Breast epithelium (tissue), 4 donors: Measurements from ENCODE around the gene GALNT9. TPM values are rescaled to one million over a fixed set of nuclear protein-coding genes. Genes with fewer than 3 reads are reported as not detected.

Source experiments
- DNase-seq, 2 donors: peaks; one replicate each; pipeline ENCODE4 v3.0.0-alpha.2; 2019; ENCODE audit warnings: low spot score in 2 of 2
- H3K27ac ChIP-seq, 2 donors: fragments of 200-600 bp; sonication (generic) in 1 of 2; one replicate each; pipeline ENCODE4 v1.5.1; 2016 to 2019; ENCODE audit warnings: mild to moderate bottlenecking in 1 of 2
- H3K27me3 ChIP-seq, 2 donors: fragments of 200-600 bp; sonication (generic) in 1 of 2; one replicate each; pipeline versions ENCODE4 v1.5.1 to v1.6.0; 2017 to 2019; ENCODE audit warnings: control low read depth in 1 of 2, mild to moderate bottlenecking in 1 of 2
- H3K36me3 ChIP-seq: fragments of 200-600 bp; one replicate; pipeline ENCODE4 v1.5.1; 2019
- H3K4me1 ChIP-seq, 2 donors: fragments of 200-600 bp; sonication (generic); one replicate each; pipeline ENCODE4 v1.5.1; 2016 to 2019; ENCODE audit warnings: control low read depth in 1 of 2
- H3K4me3 ChIP-seq, 3 donors: fragments of 200-600 bp; sonication (generic); 1 replicate in 2 of 3; 2 replicates in 1 of 3; pipeline ENCODE4 v1.5.1; 2016 to 2019; ENCODE audit warnings: mild to moderate bottlenecking in 3 of 3, moderate library complexity in 2 of 3
- H3K9me3 ChIP-seq, 2 donors: fragments of 200-600 bp; sonication (generic) in 1 of 2; one replicate each; pipeline ENCODE4 v1.5.1; 2016 to 2019; ENCODE audit warnings: control low read depth in 1 of 2
- POLR2A ChIP-seq: fragments of 450-650 bp; IDR thresholded peaks from one replicate; pipeline ENCODE4 v1.6.1; 2016; ENCODE audit warnings: antibody characterized with exemption, mild to moderate bottlenecking, moderate library complexity
- POLR2AphosphoS5 ChIP-seq, 3 donors: sonication (generic); formaldehyde crosslinking; IDR thresholded peaks; one replicate each; pipeline ENCODE4 v1.6.1; 2017; ENCODE audit warnings: antibody characterized with exemption in 3 of 3
- intact Hi-C: fragments of 100-400 bp; cut with DNase I; formaldehyde crosslinking; loops from one replicate; pipeline ENCODE4 v1.15.1; 2023; ENCODE audit warnings: low total_unique reads
- total RNA-seq, 3 donors: library from RNA; depleted of rRNA; stranded (reverse); fragments of >200 nt; gene quantifications; one replicate each; pipeline ENCODE4 v1.1.0, GENCODE V29; 2016
- TF ChIP-seq, protein P1 (sequence below), 3 donors: fragments of 450-650 bp; IDR thresholded peaks; one replicate each; pipeline ENCODE4 v1.5.1; 2016 to 2017; ENCODE audit warnings: antibody characterized with exemption in 3 of 3, mild to moderate bottlenecking in 3 of 3, moderate library complexity in 3 of 3

GALNT9 gene
- total RNA-seq, 3 donors from 2014 or later = 2.9 TPM; not detected in 2

DNA sequence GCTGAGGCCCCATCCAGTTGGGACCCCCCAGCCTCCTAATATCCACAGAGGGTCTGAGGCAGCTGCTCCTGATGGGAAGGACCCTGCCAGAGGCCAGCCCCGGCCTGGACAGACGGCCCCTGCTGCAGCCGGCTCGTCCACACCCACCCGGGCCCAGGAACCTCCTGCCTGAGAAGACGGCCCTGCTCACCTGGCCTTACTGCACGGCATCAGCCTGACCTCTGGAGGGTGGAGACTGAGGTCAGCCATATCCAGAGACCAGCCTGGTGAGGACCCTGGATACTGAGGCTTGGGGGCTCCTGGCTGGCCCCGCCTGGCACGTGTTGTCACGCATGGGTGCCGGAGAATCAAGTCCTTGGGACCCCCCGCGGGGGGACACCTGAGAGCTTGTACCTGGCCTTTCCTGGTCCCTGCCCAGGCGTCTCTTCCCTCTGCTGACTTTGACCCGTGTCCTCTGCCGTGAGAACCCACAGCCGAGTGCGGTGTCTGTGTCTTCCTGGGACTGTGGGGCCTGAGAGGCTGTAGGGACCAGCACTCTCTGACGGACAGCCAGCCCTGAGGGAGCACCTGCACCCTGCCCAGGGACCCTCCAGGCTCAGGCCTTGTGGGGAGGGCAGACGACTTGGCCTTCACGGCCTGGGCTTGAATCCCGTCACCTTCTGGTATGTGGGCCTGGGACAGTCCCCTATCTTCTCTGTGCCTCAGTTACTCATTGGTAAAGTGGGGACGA is 127.8 kb downstream of the GALNT9 start:
- no peaks in the 10 kb centered on the region for H3K9me3 ChIP-seq
- no peak overlapping the region for H3K27ac ChIP-seq
- DNase-seq = no peak
- H3K4me1 ChIP-seq = peaks cover 0 to 6% of the 10 kb centered on the region in 2 donors
- H3K36me3 ChIP-seq = no peaks in the 10 kb centered on the region
- no peak overlapping the region for H3K4me3 ChIP-seq
- intact Hi-C loops = no loop called here
- TF ChIP-seq POLR2AphosphoS5 (IDR thresholded peaks at IDR 0.05) (no peak), POLR2A (no peak)
- TF ChIP-seq, protein P1, sequence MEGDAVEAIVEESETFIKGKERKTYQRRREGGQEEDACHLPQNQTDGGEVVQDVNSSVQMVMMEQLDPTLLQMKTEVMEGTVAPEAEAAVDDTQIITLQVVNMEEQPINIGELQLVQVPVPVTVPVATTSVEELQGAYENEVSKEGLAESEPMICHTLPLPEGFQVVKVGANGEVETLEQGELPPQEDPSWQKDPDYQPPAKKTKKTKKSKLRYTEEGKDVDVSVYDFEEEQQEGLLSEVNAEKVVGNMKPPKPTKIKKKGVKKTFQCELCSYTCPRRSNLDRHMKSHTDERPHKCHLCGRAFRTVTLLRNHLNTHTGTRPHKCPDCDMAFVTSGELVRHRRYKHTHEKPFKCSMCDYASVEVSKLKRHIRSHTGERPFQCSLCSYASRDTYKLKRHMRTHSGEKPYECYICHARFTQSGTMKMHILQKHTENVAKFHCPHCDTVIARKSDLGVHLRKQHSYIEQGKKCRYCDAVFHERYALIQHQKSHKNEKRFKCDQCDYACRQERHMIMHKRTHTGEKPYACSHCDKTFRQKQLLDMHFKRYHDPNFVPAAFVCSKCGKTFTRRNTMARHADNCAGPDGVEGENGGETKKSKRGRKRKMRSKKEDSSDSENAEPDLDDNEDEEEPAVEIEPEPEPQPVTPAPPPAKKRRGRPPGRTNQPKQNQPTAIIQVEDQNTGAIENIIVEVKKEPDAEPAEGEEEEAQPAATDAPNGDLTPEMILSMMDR (IDR thresholded peaks at IDR 0.05) = no peak
- H3K27me3 ChIP-seq = peaks cover 6 to 56% of the 10 kb centered on the region in 2 donors

DNA sequence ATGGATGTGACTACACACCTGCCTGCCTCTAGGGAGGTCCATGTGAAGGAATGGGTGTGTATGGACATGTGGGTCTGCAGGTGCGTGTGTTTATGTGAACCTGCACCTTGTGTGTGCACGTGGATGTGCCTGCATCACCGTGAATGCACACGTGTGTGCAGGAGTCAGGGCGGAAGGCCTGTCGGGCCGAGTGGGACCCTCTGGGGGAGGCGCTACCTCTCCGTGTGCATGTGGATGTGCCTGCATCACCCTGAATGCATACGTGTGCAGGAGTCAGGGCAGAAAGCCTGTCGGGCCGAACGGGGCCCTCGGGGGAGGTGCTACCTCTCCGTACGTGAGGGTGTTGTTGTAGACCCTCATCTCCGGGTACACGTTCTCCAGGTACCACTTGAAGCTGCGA is 128.6 kb downstream of the GALNT9 start:
- no peaks in the 10 kb centered on the region for H3K36me3 ChIP-seq
- intact Hi-C loops = no loop called here
- TF ChIP-seq, protein P1 (IDR thresholded peaks at IDR 0.05) = no peak
- no peak for TF ChIP-seq POLR2AphosphoS5 (IDR thresholded peaks at IDR 0.05)
- no peak for TF ChIP-seq POLR2A
- DNase-seq = no peak
- no peak overlapping the region for H3K4me3 ChIP-seq
- H3K27me3 ChIP-seq = peaks cover 3 to 51% of the 10 kb centered on the region in 2 donors
- H3K4me1 ChIP-seq = peaks cover 0 to 5% of the 10 kb centered on the region in 2 donors
- H3K9me3 ChIP-seq = no peaks in the 10 kb centered on the region
- no peak overlapping the region for H3K27ac ChIP-seq

DNA sequence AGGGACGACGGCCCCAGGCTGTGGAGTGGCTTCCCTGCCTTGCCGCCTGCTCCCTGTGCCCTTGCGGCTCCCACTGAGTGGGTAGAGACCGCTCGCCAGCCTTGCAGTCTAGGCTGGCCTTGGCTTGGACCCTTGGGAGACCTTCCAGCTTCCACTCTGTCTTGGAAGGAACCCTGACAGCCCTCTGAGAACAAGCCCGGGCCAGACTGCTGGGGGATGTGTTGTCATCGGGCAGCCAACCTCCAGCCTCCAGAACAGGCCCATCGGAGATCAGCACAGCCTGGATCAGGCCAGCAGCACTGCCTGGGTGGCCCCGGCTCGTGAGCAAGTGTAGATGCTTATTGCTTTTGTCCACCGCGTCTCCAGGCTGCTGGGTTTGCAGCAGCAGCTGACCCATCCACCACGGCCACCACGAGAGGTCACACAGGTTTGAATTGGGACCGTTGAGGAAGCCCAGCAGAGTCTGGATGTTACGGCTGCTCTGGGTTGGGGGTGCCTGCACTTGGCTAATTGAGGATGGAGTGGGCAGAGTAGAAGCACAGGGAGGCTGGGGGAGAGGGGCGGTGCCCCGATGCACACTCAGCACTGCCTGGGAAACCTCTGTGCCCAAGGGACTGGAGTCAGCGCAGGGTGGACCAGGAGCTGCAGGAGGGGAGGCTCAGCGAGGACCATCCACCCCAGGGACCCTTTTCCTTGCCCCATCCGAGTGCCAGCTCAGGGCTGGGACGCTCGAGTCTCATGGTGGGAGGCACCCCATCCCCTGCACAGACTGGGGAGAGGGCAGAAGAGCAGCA is 129.7 kb downstream of the GALNT9 start:
- H3K4me3 ChIP-seq = no peak overlapping the region
- intact Hi-C loops = loop anchor here (5.0 kb wide), 1 partner anchor 1272 kb away; no protein-coding TSS in a partner anchor

DNA sequence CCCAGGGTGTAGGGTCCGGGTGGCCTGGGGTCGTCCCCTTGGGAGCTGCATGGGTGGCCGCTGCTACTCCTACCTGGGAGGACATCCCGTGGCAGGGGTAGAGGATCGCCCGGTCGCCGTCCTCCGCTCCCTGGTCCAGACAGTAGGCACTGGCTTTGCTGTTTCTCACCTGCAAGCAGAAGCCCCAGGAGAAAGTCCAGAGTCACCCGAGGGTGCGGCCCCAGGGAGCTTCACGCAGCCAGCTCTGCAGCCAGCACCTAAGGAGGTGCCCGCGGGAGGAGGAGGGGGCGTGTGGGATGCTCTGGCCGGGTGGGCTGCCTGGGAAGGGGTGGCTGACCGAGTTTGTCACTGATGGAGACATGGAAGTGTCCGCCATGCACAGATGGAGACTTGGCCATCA is 130.3 kb downstream of the GALNT9 start:
- Histone ChIP-seq H3K4me1 (no peaks in the 10 kb centered on the region), H3K9me3 (peaks cover under 1 to 2% of the 10 kb centered on the region in 2 donors), H3K27me3 (peaks cover 0 to 34% of the 10 kb centered on the region in 2 donors), H3K4me3 (no peak overlapping the region), H3K27ac (no peak overlapping the region), H3K36me3 (no peaks in the 10 kb centered on the region)
- DNase-seq = no peak
- no peak for TF ChIP-seq POLR2AphosphoS5 (IDR thresholded peaks at IDR 0.05)
- no peak for TF ChIP-seq POLR2A
- TF ChIP-seq, protein P1 (IDR thresholded peaks at IDR 0.05) = no peak
- intact Hi-C loops = loop anchor here (5.0 kb wide), 1 partner anchor 1272 kb away; no protein-coding TSS in a partner anchor

More for the DNA sequence above, 129.7 kb downstream of the GALNT9 start:
- Histone ChIP-seq H3K4me1 (no peaks in the 10 kb centered on the region), H3K27ac (no peak overlapping the region), H3K27me3 (peaks cover 0 to 40% of the 10 kb centered on the region in 2 donors), H3K9me3 (no peaks in the 10 kb centered on the region), H3K36me3 (no peaks in the 10 kb centered on the region)
- no peak for DNase-seq
- TF ChIP-seq, protein P1 (IDR thresholded peaks at IDR 0.05) = no peak
- no peak for TF ChIP-seq POLR2A
- TF ChIP-seq POLR2AphosphoS5 (IDR thresholded peaks at IDR 0.05) = no peak
